Chondrocyte (in vitro differentiated cells): Measurements from ENCODE around the gene ADAMTS15. TPM values are rescaled to one million over a fixed set of nuclear protein-coding genes. Genes with fewer than 3 reads are reported as not detected.

ENCODE experiments used
- DNase-seq: peaks from one replicate; pipeline ENCODE4 v3.0.0; 2021; ENCODE audit warnings: mixed read lengths, low spot score
- H3K27ac Mint-ChIP-seq: one replicate; pipeline ENCODE4 v1.8.0; 2021; ENCODE audit warnings: mild to moderate bottlenecking, moderate library complexity, mixed read lengths; ENCODE audit not compliant: unreplicated experiment
- H3K27me3 Mint-ChIP-seq: 2 replicates; pipeline ENCODE4 v1.8.0; 2021; ENCODE audit warnings: low read depth, mixed read lengths
- H3K36me3 Mint-ChIP-seq: 2 replicates; pipeline ENCODE4 v1.8.0; 2021; ENCODE audit warnings: low read depth, mixed read lengths
- H3K4me1 Mint-ChIP-seq: 2 replicates; pipeline ENCODE4 v1.8.0; 2021; ENCODE audit warnings: low read depth, mild to moderate bottlenecking, mixed read lengths
- H3K4me3 Mint-ChIP-seq: one replicate; pipeline ENCODE4 v1.8.0; 2021; ENCODE audit warnings: mild to moderate bottlenecking, moderate library complexity, mixed read lengths; ENCODE audit not compliant: unreplicated experiment
- H3K9me3 Mint-ChIP-seq: 2 replicates; pipeline ENCODE4 v1.8.0; 2021; ENCODE audit warnings: low read depth, mixed read lengths
- CTCF ChIP-seq: fragments of 200-600 bp; sonication (generic); IDR thresholded peaks from 2 replicates; pipeline ENCODE4 v1.5.0; 2021; ENCODE audit warnings: antibody characterized with exemption, mild to moderate bottlenecking, moderate library complexity
- total RNA-seq: library from RNA; stranded (reverse); gene quantifications from 3 replicates; pipeline ENCODE4 v1.2.1, GENCODE V29; 2021

The ADAMTS15 gene
- total RNA-seq, 1 donor from 2014 or later: 140 TPM

GRCh38 chr11:130403967-130404366, 44.5 kb upstream of the ADAMTS15 start:
- Mint-ChIP-seq H3K4me3 (no peak overlapping the region), H3K27ac (peak overlapping the region; percentile 91), H3K36me3 (no peaks in the 10 kb centered on the region), H3K27me3 (peaks cover 6% of the 10 kb centered on the region), H3K9me3 (no peaks in the 10 kb centered on the region), H3K4me1 (peaks cover 44% of the 10 kb centered on the region)
- TF ChIP-seq CTCF: no peak
- DNase-seq: no peak

GRCh38 chr11:130404727-130405126, 43.7 kb upstream of the ADAMTS15 start:
- Mint-ChIP-seq H3K27me3 (peaks cover 10% of the 10 kb centered on the region), H3K4me1 (peaks cover 44% of the 10 kb centered on the region), H3K9me3 (no peaks in the 10 kb centered on the region), H3K36me3 (no peaks in the 10 kb centered on the region), H3K27ac (no peak overlapping the region), H3K4me3 (no peak overlapping the region)
- DNase-seq: no peak
- no peak for TF ChIP-seq CTCF

DNA sequence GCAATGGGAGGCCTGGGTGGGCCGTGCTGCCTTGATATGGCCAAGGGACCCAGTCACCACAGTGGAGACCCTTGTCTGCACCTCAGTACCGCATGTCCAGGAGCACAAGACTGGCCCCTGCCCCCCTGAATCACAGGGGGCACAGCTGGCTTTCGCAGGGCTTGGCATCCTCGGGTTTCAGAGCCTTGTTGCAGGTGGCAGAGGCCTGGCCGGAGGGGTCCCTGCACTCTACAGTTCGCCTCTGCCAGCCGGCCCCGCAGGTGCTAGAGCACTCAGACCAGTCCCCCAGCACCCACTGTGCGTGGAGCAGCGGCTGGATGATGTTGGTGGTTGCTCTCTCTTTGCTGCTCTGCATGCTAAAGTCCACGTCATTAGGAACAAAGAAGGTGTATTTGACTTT, 43.0 kb upstream of the ADAMTS15 start:
- H3K9me3 Mint-ChIP-seq: no peaks in the 10 kb centered on the region
- H3K27ac Mint-ChIP-seq: no peak overlapping the region
- peaks cover 16% of the 10 kb centered on the region for H3K27me3 Mint-ChIP-seq
- H3K36me3 Mint-ChIP-seq: no peaks in the 10 kb centered on the region
- peaks cover 39% of the 10 kb centered on the region for H3K4me1 Mint-ChIP-seq
- no peak for DNase-seq
- no peak for TF ChIP-seq CTCF
- no peak overlapping the region for H3K4me3 Mint-ChIP-seq

DNA sequence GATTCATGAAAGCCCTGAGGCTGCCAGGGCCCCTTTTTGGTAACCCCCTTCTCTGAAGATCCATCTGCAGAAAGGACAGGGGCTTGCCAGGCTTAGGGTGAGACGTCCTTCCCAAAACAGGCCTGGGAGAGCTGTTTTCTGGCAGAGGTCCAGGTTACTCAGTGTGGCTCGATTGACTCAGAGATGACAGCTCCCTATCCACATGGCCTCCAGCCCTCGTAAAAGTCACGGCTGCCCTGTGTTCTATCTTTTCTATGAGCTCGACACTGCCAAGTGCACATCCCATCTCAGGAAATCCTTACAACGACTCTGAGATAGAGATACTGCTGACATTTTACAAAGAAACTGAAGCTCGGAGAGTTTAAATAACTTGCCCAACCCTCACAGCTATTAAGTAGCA, 40.5 kb upstream of the ADAMTS15 start:
- TF ChIP-seq CTCF: no peak
- peaks cover 25% of the 10 kb centered on the region for H3K27me3 Mint-ChIP-seq
- H3K9me3 Mint-ChIP-seq: no peaks in the 10 kb centered on the region
- no peak for DNase-seq
- no peaks in the 10 kb centered on the region for H3K36me3 Mint-ChIP-seq
- peaks cover 21% of the 10 kb centered on the region for H3K4me1 Mint-ChIP-seq
- H3K4me3 Mint-ChIP-seq: no peak overlapping the region
- H3K27ac Mint-ChIP-seq: no peak overlapping the region

DNA sequence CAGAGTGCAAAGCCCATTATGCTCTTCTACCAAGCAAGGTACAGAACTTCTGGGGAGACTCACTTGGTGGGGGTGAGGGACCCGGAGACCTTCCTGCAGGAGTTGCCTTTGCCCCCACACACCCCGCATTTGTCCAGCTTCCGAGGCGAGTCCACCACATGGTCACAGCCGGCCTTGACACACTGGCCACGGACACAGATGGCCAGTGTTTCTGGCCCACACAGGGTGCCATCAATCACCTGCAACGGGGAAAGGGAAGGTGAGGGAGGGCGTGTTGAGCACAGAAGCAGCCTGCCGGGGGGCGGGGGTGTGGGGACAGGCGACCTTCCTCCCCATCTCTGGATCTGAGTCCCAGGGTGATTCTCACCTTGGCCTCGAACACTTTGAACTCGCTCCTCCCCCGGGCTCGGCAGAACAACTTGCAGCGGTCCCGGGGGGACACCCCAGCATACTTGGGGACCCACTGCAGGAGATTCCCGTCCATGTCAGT, 40.0 kb upstream of the ADAMTS15 start:
- Mint-ChIP-seq H3K27ac (no peak overlapping the region), H3K36me3 (no peaks in the 10 kb centered on the region), H3K9me3 (no peaks in the 10 kb centered on the region), H3K4me1 (peaks cover 21% of the 10 kb centered on the region), H3K27me3 (peaks cover 25% of the 10 kb centered on the region), H3K4me3 (no peak overlapping the region)
- no peak for TF ChIP-seq CTCF
- DNase-seq: no peak
